ENCODE measurements around the gene PIP5K1B. TPM values are rescaled to one million over a fixed set of nuclear protein-coding genes. Genes with fewer than 3 reads are reported as not detected.

The PIP5K1B gene
- total RNA-seq, 1 experiment from 2014 or later = not detected

DNA sequence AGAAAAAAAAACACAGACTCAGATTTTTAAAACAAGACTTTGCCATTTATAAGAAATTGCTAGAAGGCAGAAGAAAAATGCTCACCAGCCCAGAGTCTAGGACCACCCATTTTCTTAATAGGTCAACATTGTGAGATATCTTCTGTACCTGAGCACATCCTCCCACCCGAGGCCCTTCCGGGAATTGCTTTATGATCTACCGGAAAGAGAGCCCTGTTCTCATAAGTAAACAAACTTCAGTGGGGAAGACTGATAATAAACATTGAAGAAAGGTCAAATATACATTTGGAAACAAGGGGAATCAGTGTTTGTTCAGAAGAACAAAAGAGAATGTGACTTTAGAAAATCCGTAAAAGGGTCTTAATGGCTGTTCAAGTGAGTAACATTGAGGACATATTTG, 264.5 kb downstream of the PIP5K1B start:
- BruUV-seq (replicated peaks) = no TSS peak
- intact Hi-C loops (cut with micrococcal nuclease; ENCODE audit: unreplicated experiment) = no loop called here
- Histone ChIP-seq H3K36me3 (ENCODE audit: insufficient read depth, low read length, poor library complexity, severe bottlenecking) (no peaks in the 10 kb centered on the region), H3K4me3 (ENCODE audit: low read depth, low read length, poor library complexity, severe bottlenecking) (no peak overlapping the region), H3K27me3 (replicated peaks; ENCODE audit: insufficient read depth, low read depth, low read length, poor library complexity) (no peaks in the 10 kb centered on the region), H3K4me1 (ENCODE audit: insufficient read depth, low read length, poor library complexity, severe bottlenecking) (peaks cover 4% of the 10 kb centered on the region), H3K9me3 (ENCODE audit: low read depth, low read length, poor library complexity, severe bottlenecking) (no peaks in the 10 kb centered on the region), H3K27ac (ENCODE audit: low read depth, low read length, poor library complexity, severe bottlenecking) (no peak overlapping the region)
- TF ChIP-seq, protein P1, sequence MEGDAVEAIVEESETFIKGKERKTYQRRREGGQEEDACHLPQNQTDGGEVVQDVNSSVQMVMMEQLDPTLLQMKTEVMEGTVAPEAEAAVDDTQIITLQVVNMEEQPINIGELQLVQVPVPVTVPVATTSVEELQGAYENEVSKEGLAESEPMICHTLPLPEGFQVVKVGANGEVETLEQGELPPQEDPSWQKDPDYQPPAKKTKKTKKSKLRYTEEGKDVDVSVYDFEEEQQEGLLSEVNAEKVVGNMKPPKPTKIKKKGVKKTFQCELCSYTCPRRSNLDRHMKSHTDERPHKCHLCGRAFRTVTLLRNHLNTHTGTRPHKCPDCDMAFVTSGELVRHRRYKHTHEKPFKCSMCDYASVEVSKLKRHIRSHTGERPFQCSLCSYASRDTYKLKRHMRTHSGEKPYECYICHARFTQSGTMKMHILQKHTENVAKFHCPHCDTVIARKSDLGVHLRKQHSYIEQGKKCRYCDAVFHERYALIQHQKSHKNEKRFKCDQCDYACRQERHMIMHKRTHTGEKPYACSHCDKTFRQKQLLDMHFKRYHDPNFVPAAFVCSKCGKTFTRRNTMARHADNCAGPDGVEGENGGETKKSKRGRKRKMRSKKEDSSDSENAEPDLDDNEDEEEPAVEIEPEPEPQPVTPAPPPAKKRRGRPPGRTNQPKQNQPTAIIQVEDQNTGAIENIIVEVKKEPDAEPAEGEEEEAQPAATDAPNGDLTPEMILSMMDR (conservative IDR thresholded peaks at IDR 0.05; ENCODE audit: low read depth, low read length) = no peak
- no peak for TF ChIP-seq EZH2 (IDR thresholded peaks at IDR 0.05; ENCODE audit: borderline replicate concordance, low read depth, low read length, poor library complexity, severe bottlenecking)
- DNase-seq (ENCODE audit: low spot score) = no peak
- CTCF ChIA-PET = no interaction called here
- POLR2A ChIA-PET (ENCODE audit: low non-redundant PET) = interaction anchor here (0.5 kb wide), 1 partner anchor 252 kb away, joined by 3 read pairs; no protein-coding TSS in a partner anchor

GRCh38 chr9:68970151-68970550, 265.1 kb downstream of the PIP5K1B start:
- DNase-seq (ENCODE audit: low spot score) = peak; percentile 60
- POLR2A ChIA-PET (ENCODE audit: low non-redundant PET) = interaction anchor here (0.5 kb wide), 1 partner anchor 251 kb away, joined by 3 read pairs; no protein-coding TSS in a partner anchor
- no peak for TF ChIP-seq EZH2 (IDR thresholded peaks at IDR 0.05; ENCODE audit: borderline replicate concordance, low read depth, low read length, poor library complexity, severe bottlenecking)
- TF ChIP-seq, protein P1 (conservative IDR thresholded peaks at IDR 0.05; ENCODE audit: low read depth, low read length) = no peak
- BruUV-seq (replicated peaks) = no TSS peak
- peaks cover 4% of the 10 kb centered on the region for H3K4me1 ChIP-seq (ENCODE audit: insufficient read depth, low read length, poor library complexity, severe bottlenecking)
- H3K4me3 ChIP-seq (ENCODE audit: low read depth, low read length, poor library complexity, severe bottlenecking) = no peak overlapping the region
- CTCF ChIA-PET = no interaction called here
- no peaks in the 10 kb centered on the region for H3K9me3 ChIP-seq (ENCODE audit: low read depth, low read length, poor library complexity, severe bottlenecking)
- H3K27ac ChIP-seq (ENCODE audit: low read depth, low read length, poor library complexity, severe bottlenecking) = no peak overlapping the region
- H3K27me3 ChIP-seq (replicated peaks; ENCODE audit: insufficient read depth, low read depth, low read length, poor library complexity) = no peaks in the 10 kb centered on the region
- intact Hi-C loops (cut with micrococcal nuclease; ENCODE audit: unreplicated experiment) = loop anchor here (5.0 kb wide), 1 partner anchor 53 kb away; no protein-coding TSS in a partner anchor
- no peaks in the 10 kb centered on the region for H3K36me3 ChIP-seq (ENCODE audit: insufficient read depth, low read length, poor library complexity, severe bottlenecking)

GRCh38 chr9:68973619-68974018, 268.6 kb downstream of the PIP5K1B start:
- H3K4me1 ChIP-seq (ENCODE audit: insufficient read depth, low read length, poor library complexity, severe bottlenecking) = peaks cover 4% of the 10 kb centered on the region
- no peaks in the 10 kb centered on the region for H3K36me3 ChIP-seq (ENCODE audit: insufficient read depth, low read length, poor library complexity, severe bottlenecking)
- DNase-seq (ENCODE audit: low spot score) = no peak
- intact Hi-C loops (cut with micrococcal nuclease; ENCODE audit: unreplicated experiment) = loop anchor here (5.0 kb wide), 1 partner anchor 56 kb away; no protein-coding TSS in a partner anchor
- POLR2A ChIA-PET (ENCODE audit: low non-redundant PET) = no interaction called here
- H3K27me3 ChIP-seq (replicated peaks; ENCODE audit: insufficient read depth, low read depth, low read length, poor library complexity) = no peaks in the 10 kb centered on the region
- H3K9me3 ChIP-seq (ENCODE audit: low read depth, low read length, poor library complexity, severe bottlenecking) = no peaks in the 10 kb centered on the region
- no peak for TF ChIP-seq EZH2 (IDR thresholded peaks at IDR 0.05; ENCODE audit: borderline replicate concordance, low read depth, low read length, poor library complexity, severe bottlenecking)
- TF ChIP-seq, protein P1 (conservative IDR thresholded peaks at IDR 0.05; ENCODE audit: low read depth, low read length) = no peak
- no peak overlapping the region for H3K4me3 ChIP-seq (ENCODE audit: low read depth, low read length, poor library complexity, severe bottlenecking)
- CTCF ChIA-PET = no interaction called here
- BruUV-seq (replicated peaks) = no TSS peak
- no peak overlapping the region for H3K27ac ChIP-seq (ENCODE audit: low read depth, low read length, poor library complexity, severe bottlenecking)
